Choroid plexus epithelial cell (primary cell): ENCODE measurements around the gene CAPZA1.
A peak's percentile ranks its signal among the peaks of the same experiment; 100 is the strongest.

Source experiments
- DNase-seq: peaks from one replicate; pipeline ENCODE4 v3.0.0-alpha.2; 2010; ENCODE audit warnings: low read depth
- H3K4me3 ChIP-seq: 2 replicates; pipeline ENCODE4 v1.5.1; 2011; ENCODE audit warnings: low read depth, mild to moderate bottlenecking, control low read depth, low read length, moderate library complexity
- TF ChIP-seq, protein P1 (sequence below): conservative IDR thresholded peaks from 2 replicates; pipeline ENCODE4 v1.5.1; 2011; ENCODE audit warnings: low read depth, mild to moderate bottlenecking, control low read depth, inconsistent platforms, low read length, moderate library complexity

The CAPZA1 gene

DNA sequence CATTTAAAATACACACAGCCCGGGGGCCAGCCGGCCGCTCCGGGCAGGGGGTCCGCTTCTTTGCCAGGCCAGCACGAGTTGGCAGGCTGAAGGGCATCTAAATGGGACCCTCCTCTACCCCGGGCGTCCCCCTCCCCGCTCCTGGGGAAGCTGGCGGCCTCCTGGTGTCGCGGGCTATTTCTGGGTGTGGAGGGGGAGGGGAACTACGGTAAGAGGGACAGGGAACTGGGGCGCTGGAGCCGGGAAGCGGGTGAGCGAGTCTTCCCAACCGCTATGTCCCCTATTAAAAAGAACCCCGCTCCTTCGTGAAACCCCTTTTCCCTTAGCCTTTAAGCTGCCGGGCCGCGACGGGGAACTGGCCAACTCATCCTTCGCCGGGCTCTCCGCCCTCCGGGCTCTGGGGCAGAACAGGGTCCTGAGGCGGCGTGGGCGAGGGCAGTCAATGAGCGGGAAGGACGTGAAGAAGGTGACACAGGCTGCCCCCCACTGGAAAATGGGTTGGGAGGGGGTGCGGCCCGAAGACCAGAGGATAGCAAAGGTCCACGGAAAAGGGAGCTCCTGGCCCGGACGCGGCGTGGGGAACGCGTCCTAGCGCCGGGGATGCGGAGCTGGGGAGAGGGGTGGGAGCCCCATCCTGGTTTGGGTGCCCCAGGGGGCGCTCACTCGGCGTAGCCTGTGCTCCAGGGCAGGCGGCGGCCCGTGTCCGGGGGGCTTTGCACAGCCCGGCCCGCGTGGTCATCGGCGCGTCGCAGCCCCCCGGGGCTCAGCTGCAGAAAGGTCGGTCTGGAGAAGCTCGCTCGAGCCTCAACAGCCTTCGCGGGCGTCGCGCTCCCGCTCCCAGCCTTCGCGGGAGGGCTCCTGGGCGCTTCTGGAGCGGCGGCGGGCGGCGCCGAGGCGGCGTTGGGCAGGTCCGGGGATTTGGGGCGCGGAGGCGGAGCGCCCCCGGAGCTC is 95.0 kb downstream of the CAPZA1 start:
- DNase-seq, result no peak
- TF ChIP-seq, protein P1, sequence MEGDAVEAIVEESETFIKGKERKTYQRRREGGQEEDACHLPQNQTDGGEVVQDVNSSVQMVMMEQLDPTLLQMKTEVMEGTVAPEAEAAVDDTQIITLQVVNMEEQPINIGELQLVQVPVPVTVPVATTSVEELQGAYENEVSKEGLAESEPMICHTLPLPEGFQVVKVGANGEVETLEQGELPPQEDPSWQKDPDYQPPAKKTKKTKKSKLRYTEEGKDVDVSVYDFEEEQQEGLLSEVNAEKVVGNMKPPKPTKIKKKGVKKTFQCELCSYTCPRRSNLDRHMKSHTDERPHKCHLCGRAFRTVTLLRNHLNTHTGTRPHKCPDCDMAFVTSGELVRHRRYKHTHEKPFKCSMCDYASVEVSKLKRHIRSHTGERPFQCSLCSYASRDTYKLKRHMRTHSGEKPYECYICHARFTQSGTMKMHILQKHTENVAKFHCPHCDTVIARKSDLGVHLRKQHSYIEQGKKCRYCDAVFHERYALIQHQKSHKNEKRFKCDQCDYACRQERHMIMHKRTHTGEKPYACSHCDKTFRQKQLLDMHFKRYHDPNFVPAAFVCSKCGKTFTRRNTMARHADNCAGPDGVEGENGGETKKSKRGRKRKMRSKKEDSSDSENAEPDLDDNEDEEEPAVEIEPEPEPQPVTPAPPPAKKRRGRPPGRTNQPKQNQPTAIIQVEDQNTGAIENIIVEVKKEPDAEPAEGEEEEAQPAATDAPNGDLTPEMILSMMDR, result no peak
- peak overlapping the region; percentile 65 for H3K4me3 ChIP-seq

DNA sequence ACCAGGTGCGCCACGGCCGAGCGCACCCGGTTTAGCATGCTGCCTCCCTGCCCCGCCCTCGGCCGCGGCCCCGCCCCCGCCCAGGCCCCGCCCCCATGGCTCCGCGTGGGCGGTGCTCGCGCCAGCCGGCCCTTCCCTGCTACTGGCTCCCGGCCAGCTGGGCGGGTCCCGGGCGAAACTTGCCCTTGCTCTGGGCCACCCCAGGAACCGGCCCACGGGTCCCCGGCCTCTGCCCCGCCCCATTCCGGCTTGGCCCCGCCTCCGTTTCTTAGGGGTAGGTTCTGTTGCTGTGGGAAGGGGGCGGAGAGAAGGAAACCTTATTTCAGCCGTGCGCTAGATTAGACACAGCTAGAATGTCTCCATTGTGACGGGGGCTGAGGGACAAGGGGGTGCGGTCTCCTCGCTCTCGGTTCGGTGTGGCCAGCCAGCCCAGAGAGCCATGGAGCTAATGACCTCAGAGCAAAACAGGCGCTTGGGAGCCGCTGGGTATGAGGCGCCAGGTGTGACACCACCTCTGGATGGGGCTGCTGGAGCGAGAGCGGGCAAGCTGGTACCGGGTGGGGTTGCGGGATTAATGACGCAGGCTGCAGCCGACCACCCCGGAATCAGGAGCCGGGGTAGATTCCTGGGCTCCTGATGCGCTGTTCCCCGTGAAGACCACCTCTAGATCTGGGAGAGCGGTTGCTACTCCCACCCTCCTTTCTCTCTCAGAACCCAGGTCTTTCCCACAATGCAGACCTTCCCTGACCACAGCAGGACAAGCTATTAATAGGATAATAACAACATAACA is 95.8 kb downstream of the CAPZA1 start, which contains the start of gene PPM1J:
Gene PPM1J, minus strand, starts transcription at position 69 of the 790 bp plus-strand sequence. Its CDS starts 31 bp downstream, at position 38.
- H3K4me3 ChIP-seq, result peak within 1 kb of the TSS; percentile 65
- peak; percentile 94 for DNase-seq
- TF ChIP-seq, protein P1, result no peak

GRCh38 chr1:112716133-112716720 is 96.6 kb downstream of the CAPZA1 start:
- peak; percentile 95 for DNase-seq
- H3K4me3 ChIP-seq, result peak overlapping the region; percentile 65
- TF ChIP-seq, protein P1, result peak; percentile 96

DNA sequence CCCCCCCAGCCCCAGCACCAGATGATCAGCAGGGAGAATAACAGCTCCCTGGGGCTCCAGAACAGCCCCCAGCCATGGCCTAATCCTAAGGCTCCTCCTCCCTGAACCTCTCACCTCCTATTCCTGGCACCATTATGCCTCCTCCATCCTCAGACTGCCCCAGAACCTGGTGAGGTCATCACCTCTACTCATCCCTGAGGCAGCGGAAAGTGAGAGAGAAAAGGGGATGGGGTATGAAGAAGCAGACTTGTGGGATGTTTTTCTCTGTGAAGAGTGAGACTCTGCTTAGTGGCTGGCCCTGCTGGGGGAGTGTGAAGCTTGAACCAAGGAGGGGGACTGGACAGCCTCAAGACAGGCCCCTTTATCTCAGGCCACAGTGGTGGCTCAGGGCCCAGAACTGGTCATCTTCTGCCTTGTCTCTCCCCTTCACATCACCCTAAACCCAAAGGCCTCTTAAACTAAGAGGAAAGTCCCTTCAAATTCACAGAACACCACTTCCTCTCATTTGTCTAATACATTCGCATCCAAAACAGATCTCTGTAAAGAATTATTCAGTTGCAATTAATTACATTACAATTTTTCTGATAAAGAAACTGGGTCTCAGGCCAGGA is 97.7 kb downstream of the CAPZA1 start:
- TF ChIP-seq, protein P1, result no peak
- no peak for DNase-seq

GRCh38 chr1:112718691-112719418 is 99.2 kb downstream of the CAPZA1 start:
- H3K4me3 ChIP-seq, result no peak overlapping the region
- peak; percentile 63 for DNase-seq
- TF ChIP-seq, protein P1, result peak; percentile 85

More for the DNA sequence above, 97.7 kb downstream of the CAPZA1 start:
- no peak overlapping the region for H3K4me3 ChIP-seq

GRCh38 chr1:112719706-112720105 is 100.1 kb downstream of the CAPZA1 start:
- no peak for DNase-seq
- TF ChIP-seq, protein P1, result no peak
- no peak overlapping the region for H3K4me3 ChIP-seq
